ENCODE results near the gene KRTAP2-3.
"Not testable (repeated sequence)": the region's sequence is repeated elsewhere in the genome, so short reads cannot be mapped to it uniquely, and the experiment has no call there.

The KRTAP2-3 gene

GRCh38 chr17:41067281-41067680 is 7.4 kb upstream of the KRTAP2-3 start:
- DNase-seq (ENCODE audit: low read depth) = no peak

DNA sequence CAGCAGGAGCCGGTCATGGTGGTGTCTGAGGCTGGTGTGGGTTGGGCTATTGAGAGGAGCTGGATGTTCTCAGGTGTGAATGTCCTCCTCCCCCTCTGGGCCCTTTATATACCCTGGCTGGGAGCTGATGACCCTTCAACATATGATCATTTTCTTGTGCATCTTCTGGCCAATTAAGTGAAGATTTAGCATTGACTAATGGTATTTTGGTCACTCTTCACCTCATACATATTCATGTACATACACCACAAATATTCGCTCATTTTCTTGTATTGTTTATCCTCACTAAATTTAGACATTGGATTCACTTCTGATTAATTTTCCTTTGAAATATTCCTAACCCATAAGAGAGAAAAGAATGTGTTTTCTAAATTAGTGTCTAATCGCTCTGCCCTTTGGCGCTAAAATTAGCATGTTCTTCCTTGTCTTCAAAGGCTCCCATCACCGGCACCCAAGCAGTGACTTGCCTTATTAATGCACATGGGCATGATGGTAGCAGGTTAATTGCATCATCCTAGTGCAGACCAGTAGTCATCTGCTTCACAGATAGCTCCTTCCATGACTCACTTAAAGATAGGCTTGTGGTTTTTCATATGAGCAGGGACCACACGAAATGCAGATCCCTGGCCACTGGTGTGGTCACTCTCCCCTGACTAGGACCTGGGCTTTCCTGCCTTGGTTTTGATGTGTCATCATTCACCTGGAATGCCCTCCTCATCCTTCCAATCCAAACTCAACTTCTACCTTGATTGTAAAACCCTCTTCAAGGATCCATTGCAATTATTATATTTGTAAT is 6.1 kb upstream of the KRTAP2-3 start, which contains the start of gene KRTAP2-4:
KRTAP2-4 (minus strand) TSS at position 51 of the 796 bp plus-strand sequence; CDS start at position 17, 34 bp downstream.
- DNase-seq (ENCODE audit: low read depth) = peak; percentile 52

DNA sequence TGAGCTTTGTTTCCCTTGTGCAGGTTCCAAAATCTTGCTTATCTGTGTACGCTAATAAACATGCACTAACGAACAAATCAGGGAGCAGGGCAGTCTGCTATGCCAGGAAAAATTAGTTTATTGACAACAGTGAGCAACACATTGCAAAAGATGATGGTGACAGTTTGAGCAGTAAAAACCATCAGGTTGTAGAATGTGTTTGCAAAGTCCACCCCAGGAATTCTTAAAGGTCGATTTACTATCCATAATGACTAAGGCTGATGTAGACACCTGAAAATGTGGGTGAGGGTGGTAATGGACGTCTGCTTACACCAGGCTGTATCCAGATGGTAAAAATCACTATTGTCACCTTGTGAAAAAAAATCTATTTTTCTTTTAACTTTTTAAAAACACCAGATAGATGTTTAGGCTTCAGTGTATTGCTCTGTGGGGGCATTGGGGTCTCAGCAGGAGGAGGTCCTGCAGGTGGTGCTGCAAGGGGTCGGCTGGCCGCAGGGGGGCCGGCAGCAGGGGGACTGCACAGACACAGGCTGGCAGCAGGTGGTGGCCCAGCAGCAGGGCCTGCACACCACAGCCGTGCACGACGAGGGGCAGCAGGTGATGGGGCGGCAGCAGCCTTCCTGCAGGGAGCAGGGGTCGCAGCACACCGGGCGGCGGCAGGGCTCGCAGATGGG is 5.2 kb upstream of the KRTAP2-3 start:
- not testable (repeated sequence) for DNase-seq (ENCODE audit: low read depth)

DNA sequence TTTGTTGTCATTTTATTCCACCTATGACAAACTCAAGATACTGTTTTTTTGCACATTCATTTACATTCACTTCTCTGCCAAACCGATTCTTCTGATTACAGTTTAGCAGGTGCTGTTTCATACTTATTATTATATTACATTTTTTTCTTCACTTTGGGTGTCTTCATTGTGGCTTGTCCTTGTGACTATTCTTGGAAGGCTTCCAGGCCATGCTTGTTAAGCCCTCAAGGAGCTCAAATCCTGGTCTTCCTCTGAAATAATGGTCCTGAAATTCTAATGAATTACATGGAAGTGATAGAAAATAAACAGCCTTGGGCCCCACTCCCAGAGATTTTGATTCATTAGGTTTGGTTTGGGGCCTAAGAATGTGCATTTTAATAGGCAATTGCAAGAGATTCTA is 4.4 kb upstream of the KRTAP2-3 start:
- DNase-seq (ENCODE audit: low read depth) = no peak

GRCh38 chr17:41063449-41063848 is 3.5 kb upstream of the KRTAP2-3 start:
- DNase-seq (ENCODE audit: low read depth) = no peak

DNA sequence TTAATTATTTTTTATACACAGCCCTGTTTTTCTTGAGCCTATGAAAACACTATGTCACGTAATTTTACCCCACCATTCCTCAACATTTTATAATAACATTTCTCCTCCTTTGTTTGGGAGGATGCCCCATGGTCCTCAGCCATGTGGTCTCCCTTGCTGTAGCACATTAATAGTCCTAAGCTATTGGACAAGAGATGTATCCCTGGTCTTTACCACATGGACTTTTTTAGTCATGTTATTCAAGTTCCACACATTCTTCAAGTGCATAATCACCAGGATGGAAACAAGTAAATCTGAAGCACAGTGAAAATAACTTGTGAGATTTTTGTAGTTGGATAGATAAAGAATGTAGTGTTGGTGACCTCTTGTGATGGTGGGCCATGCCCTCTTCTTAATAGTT is 2.0 kb upstream of the KRTAP2-3 start:
- DNase-seq (ENCODE audit: low read depth) = no peak

- not testable (repeated sequence) for DNase-seq (ENCODE audit: low read depth)
Measured at GRCh38 chr17:41059276-41060051, 450 bp downstream of the KRTAP2-3 start.

DNA sequence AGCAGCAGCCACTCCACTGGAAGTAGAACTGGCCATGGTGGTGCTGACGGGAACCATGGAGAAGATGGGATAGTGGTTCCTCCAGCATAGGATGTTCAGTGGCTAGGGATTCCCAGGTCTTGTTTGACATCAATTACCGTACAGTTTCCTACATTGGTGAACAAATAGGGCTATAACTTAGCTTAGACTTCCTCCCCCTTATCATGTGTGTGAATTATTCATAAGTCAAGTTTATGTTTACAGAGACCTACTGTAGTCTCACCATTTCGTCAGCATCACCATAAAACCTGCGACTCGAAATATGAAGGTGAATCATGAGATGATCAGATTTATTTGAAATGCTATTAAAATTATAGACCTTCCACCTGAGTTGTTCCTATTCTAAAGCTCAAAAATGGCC is 1.2 kb downstream of the KRTAP2-3 start:
- no peak for DNase-seq (ENCODE audit: low read depth)

DNA sequence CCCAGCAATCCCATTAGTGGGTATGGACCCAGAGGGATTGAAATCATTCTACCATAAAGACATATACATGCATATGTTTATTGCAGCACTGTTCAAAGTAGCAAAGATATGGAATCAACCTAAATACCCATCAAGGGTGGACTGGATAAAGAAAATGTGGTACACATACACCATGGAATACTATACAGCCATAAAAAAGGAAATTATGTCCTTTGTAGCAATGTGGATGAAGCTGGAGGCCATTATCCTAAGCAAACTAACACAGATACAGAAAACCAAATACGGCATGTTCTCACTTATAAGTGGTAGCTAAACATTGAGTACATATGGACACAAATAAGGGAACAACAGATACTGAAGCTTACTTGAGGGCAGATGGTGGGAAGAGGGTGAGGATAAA is 2.4 kb downstream of the KRTAP2-3 start:
- DNase-seq (ENCODE audit: low read depth) = no peak

- DNase-seq (ENCODE audit: low read depth) = not testable (repeated sequence)
Measured at GRCh38 chr17:41055130-41055529, 4.8 kb downstream of the KRTAP2-3 start, which contains the start of gene KRTAP2-2. KRTAP2-2 (minus strand) TSS chr17:41055230; CDS start chr17:41055211, 19 bp downstream.

GRCh38 chr17:41054556-41054955 is 5.4 kb downstream of the KRTAP2-3 start:
- DNase-seq (ENCODE audit: low read depth) = not testable (repeated sequence)

- DNase-seq (ENCODE audit: low read depth) = no peak
Measured at GRCh38 chr17:41054025-41054424, 5.9 kb downstream of the KRTAP2-3 start.

DNA sequence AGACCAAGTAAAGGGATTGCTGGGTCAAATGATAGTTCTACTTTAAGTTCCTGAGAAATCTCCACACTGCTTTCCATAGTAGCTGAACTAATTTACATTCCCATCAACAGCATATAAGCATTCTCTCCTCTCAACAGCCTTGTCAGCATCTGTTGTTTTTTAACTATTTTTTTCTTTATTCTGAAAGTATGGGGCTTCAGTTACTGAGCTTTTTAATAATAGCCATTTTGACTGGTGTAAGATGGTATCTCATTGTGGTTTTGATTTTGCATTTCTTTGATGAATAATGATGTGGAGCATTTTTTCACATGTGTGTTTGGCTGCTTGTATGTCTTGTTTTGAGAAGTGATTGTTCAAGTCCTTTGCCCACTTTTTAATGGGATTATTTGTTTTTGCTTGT is 7.3 kb downstream of the KRTAP2-3 start:
- no peak for DNase-seq (ENCODE audit: low read depth)

DNA sequence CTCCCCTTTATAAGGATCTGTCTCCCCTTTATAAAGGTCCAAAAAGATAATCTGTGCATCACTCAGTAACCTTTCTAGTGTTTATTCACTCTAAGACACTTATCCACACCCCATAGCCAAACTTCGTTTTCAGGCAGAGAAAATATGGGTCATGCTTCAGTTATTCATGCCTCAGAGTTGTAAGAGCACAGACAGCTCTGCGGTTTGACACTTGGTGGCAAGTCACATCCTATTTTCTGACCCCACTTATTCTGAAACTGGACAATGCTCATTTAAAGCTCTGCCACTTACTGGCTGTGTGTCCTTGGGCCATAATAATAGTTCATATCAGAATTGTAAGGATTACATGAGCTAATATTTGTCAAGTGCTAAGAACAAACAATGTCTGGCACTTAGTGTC is 10.8 kb downstream of the KRTAP2-3 start:
- DNase-seq (ENCODE audit: low read depth) = no peak

DNA sequence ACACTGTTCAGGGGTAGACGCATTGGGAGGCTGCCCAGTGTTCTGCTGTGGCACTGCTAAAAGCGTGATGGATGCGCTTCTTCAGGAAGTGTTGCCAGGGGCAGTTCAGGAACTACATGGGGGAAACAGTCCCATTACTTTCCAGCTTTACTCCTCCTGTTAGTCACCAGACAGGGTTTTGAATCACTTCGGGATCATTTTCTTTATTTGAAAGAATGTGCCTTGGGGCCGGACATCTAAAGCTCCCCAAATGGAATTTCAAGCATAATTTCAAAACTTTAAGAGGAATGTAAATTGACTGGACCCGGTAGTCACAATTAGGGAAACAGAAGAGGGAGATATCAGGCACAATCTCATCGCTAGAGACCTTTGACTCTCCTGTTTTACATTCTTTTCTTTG is 11.5 kb downstream of the KRTAP2-3 start:
- DNase-seq (ENCODE audit: low read depth) = no peak

- DNase-seq (ENCODE audit: low read depth) = not testable (repeated sequence)
Measured at GRCh38 chr17:41046735-41047465, 13.0 kb downstream of the KRTAP2-3 start, which contains the start of gene KRTAP2-1. KRTAP2-1 (minus strand) TSS chr17:41047316; CDS start chr17:41047267, 49 bp downstream.

DNA sequence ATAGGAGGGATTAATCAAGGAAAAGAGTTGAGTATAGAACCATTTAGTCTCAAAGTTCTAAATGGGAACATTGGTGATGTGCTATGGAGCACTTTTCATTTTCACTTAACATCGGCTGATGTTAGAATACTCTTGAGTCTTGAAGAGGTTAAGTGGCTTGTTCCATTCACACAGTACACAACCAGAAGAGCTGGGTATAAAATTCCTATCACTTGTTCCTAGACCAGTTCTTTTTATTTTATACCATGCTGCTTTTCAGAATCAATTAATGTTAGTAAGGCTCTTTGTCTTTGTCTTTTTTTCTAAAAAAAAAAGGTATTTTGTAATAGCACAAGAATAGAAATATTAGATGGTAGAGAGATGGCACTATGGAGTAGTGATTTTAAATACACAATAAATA is 17.0 kb downstream of the KRTAP2-3 start:
- no peak for DNase-seq (ENCODE audit: low read depth)

DNA sequence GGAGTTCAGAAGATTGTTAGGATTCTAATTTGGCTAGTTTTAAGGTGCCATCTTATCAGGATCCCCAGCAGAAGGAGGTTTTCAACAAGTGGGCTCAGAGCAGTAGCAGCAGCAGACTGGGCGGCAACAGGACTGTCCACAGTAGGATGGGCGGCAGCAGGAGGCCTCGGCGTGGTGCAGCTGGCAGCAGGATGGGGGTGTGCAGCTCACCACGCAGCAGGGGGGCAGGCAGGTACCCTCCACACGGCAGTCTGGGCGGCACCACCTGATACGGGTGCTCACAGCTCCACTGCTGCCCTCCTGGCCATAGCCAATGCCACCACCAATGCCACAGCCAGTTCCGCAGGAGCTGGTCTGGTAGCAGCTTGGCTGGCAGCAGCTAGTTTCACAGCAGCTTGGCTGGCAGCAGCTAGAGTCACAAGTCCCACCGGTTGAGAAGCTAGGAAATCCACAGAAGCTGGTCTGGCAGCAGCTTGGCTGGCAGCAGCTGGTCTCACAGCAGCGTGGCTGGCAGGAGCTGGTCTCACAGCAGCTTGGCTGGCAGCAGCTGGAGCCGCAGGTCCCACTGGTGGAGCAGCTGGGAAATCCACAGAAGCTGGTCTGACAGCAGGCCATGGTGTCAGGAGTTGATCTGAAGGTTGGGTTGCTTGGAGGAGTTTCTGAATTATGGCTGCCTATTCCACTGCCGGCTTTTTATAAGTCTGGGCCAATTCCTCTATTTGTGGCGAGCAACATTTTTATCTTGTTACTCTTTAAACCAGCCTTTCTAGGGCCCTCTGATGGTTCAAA is 18.9 kb downstream of the KRTAP2-3 start, which contains the start of gene KRTAP1-1:
KRTAP1-1 (minus strand) TSS at position 668 of the 789 bp plus-strand sequence; CDS start at position 615, 53 bp downstream.
- not testable (repeated sequence) for DNase-seq (ENCODE audit: low read depth)

- no peak for DNase-seq (ENCODE audit: low read depth)
Measured at GRCh38 chr17:41037853-41038350, 22.0 kb downstream of the KRTAP2-3 start.

DNA sequence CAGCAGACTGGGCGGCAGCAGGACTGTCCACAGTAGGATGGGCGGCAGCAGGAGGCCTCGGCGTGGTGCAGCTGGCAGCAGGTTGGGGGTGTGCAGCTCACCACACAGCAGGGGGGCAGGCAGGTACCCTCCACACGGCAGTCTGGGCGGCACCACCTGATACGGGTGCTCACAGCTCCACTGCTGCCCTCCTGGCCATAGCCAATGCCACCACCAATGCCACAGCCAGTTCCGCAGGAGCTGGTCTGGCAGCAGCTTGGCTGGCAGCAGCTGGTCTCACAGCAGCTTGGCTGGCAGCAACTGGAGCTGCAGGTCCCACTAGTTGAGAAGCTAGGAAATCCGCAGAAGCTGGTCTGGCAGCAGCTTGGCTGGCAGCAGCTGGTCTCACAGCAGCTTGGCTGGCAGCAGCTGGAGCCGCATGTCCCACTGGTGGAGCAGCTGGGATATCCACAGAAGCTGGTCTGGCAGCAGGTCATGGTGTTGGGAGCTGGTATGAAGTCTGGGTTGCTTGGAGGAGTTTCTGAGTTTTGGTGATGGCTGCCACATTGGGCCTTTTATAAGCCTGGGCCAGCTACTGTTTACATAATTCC is 25.5 kb downstream of the KRTAP2-3 start, which contains the start of gene KRTAP1-3:
KRTAP1-3 (minus strand) TSS at position 529 of the 590 bp plus-strand sequence; CDS start at position 476, 53 bp downstream.
- DNase-seq (ENCODE audit: low read depth) = not testable (repeated sequence)
